ENCODE measurements around the gene PIK3AP1. TPM values are rescaled to one million over a fixed set of nuclear protein-coding genes. Genes with fewer than 3 reads are reported as not detected.

The PIK3AP1 gene
- total and polyA plus RNA-seq, 2 of the 4 experiments (the other 2 are of a cell fraction) = under 0.01 to 0.14 TPM

GRCh38 chr10:96756111-96756903 lies 36.0 kb upstream of the PIK3AP1 start:
- H3K9me1 ChIP-seq (ENCODE audit: insufficient read depth, low read length) = no peaks in the 10 kb centered on the region
- no peak overlapping the region for H4K5ac ChIP-seq (ENCODE audit: low read depth, low read length)
- no peak overlapping the region for H3K18ac ChIP-seq (ENCODE audit: low read depth, low read length)
- CTCF ChIA-PET = no interaction called here
- H2BK15ac ChIP-seq (ENCODE audit: low read depth, low read length) = no peak overlapping the region
- no peaks in the 10 kb centered on the region for H3K36me3 ChIP-seq (ENCODE audit: control insufficient read depth, insufficient read depth, low read length)
- no peak overlapping the region for H2AK5ac ChIP-seq (ENCODE audit: low read depth, low read length)
- POLR2A ChIA-PET (ENCODE audit: unreplicated experiment) = no interaction called here
- no peak overlapping the region for H3K9ac ChIP-seq (ENCODE audit: low read depth, low read length)
- H3K27ac ChIP-seq (ENCODE audit: insufficient read depth, low read length) = no peak overlapping the region
- TF ChIP-seq CHD1 (IDR thresholded peaks at IDR 0.05; ENCODE audit: low read depth, low read length) (no peak), RAD21 (IDR thresholded peaks at IDR 0.05; ENCODE audit: low read length) (no peak), MAZ (IDR thresholded peaks at IDR 0.05; ENCODE audit: borderline replicate concordance, low read depth, low read length) (no peak), NFE2L2 (IDR thresholded peaks at IDR 0.05; ENCODE audit: low read depth, low read length) (no peak), SMC3 (IDR thresholded peaks at IDR 0.05; ENCODE audit: low read depth, low read length) (no peak), ELK1 (IDR thresholded peaks at IDR 0.05; ENCODE audit: borderline replicate concordance, low read depth, low read length) (no peak), RFX5 (IDR thresholded peaks at IDR 0.05; ENCODE audit: low read depth, low read length) (no peak), CTCF (conservative IDR thresholded peaks at IDR 0.05; ENCODE audit: low read depth, low read length) (no peak), BHLHE40 (IDR thresholded peaks at IDR 0.05; ENCODE audit: low read depth, low read length) (no peak), POLR2A (IDR thresholded peaks at IDR 0.05; ENCODE audit: low read depth, low read length) (no peak), CEBPB (IDR thresholded peaks at IDR 0.05; ENCODE audit: low read depth, low read length) (no peak), FOS (IDR thresholded peaks at IDR 0.05; ENCODE audit: low read depth, low read length) (no peak), MAFK (IDR thresholded peaks at IDR 0.05; ENCODE audit: low read depth, low read length) (no peak), RCOR1 (IDR thresholded peaks at IDR 0.05; ENCODE audit: insufficient replicate concordance, low read length) (no peak), MXI1 (IDR thresholded peaks at IDR 0.05; ENCODE audit: borderline replicate concordance, low read depth, low read length) (no peak)
- TF ChIP-seq, protein P1, sequence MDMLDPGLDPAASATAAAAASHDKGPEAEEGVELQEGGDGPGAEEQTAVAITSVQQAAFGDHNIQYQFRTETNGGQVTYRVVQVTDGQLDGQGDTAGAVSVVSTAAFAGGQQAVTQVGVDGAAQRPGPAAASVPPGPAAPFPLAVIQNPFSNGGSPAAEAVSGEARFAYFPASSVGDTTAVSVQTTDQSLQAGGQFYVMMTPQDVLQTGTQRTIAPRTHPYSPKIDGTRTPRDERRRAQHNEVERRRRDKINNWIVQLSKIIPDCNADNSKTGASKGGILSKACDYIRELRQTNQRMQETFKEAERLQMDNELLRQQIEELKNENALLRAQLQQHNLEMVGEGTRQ (IDR thresholded peaks at IDR 0.05; ENCODE audit: low read depth, low read length) = no peak
- H3K9me3 ChIP-seq (ENCODE audit: control insufficient read depth, insufficient read depth, low read length) = no peaks in the 10 kb centered on the region
- DNase-seq (no peak), ATAC-seq (ENCODE audit: low read depth) (no peak)
- no CpG with 5 or more reads among the region's 5 CpGs for WGBS, 2 experiments (ENCODE audit: extremely low coverage in 2 of 2, insufficient read length in 1 of 2)
- no peak overlapping the region for H3K4ac ChIP-seq (ENCODE audit: low read depth, low read length)
- H3K79me1 ChIP-seq (ENCODE audit: low read depth in 1 of 2, low read length in 2 of 2) = no peaks in the 10 kb centered on the region
- H3K4me1 ChIP-seq (ENCODE audit: control insufficient read depth, insufficient read depth, low read length) = no peaks in the 10 kb centered on the region
- BruUV-seq (replicated peaks) = no TSS peak
- H4K20me1 ChIP-seq (ENCODE audit: insufficient read depth, low read length) = no peaks in the 10 kb centered on the region
- no peak overlapping the region for H2BK120ac ChIP-seq (ENCODE audit: low read depth, low read length)
- H2AFZ ChIP-seq (replicated peaks; ENCODE audit: low read length, poor library complexity) = no peak overlapping the region
- intact Hi-C loops (cut with micrococcal nuclease) = no loop called here
- no peak overlapping the region for H3K14ac ChIP-seq (replicated peaks; ENCODE audit: low read depth, low read length)
- H3K23ac ChIP-seq (ENCODE audit: low read depth, low read length) = no peak overlapping the region
- no peak overlapping the region for H3K4me3 ChIP-seq (ENCODE audit: insufficient read depth, low read depth, low read length)
- no peak overlapping the region for H2AK9ac ChIP-seq (replicated peaks; ENCODE audit: low read depth, low read length, poor library complexity)
- dilution Hi-C loops (cut with HindIII; ENCODE audit: low sequenced_read_pairs, unreplicated experiment) = no loop called here
- H3K56ac ChIP-seq (ENCODE audit: extremely low read depth, insufficient read depth, low read length) = no peak overlapping the region
- no peak overlapping the region for H4K91ac ChIP-seq (ENCODE audit: insufficient read depth, low read depth, low read length)
- H2BK20ac ChIP-seq (ENCODE audit: low read depth, low read length) = no peak overlapping the region
- H4K8ac ChIP-seq (ENCODE audit: low read depth in 2 of 2, low read length in 2 of 2) = no peak overlapping the region
- in situ Hi-C loops (cut with MboI; ENCODE audit: low sequenced_read_pairs) = no loop called here
- H3K27me3 ChIP-seq (ENCODE audit: control insufficient read depth, insufficient read depth, low read length) = peaks cover 8% of the 10 kb centered on the region
- H2BK5ac ChIP-seq (ENCODE audit: low read depth, low read length, poor library complexity, severe bottlenecking) = no peak overlapping the region
- no peak overlapping the region for H3K4me2 ChIP-seq (ENCODE audit: low read depth, low read length)
